SK-N-SH (cell line): ENCODE measurements around the gene SLAMF9. TPM values are rescaled to one million over a fixed set of nuclear protein-coding genes. Genes with fewer than 3 reads are reported as not detected.

Experiments used
- CTCF ChIA-PET: fragments of 300-600, 350-600 bp; formaldehyde crosslinking; extraction: SDS; loops from one replicate; lab custom pipeline; 2021; lab: Yijun Ruan, JAX
- POLR2A ChIA-PET: fragments of 350-600 bp; sonication (Branson Sonifier 250); formaldehyde crosslinking; extraction: SDS; loops from one replicate; lab custom pipeline; 2020; ENCODE audit warnings: antibody characterized with exemption, inconsistent platforms; lab: Yijun Ruan, JAX
- DNase-seq: peaks from one replicate; pipeline ENCODE4 v3.0.0; 2012
- H2AFZ ChIP-seq: fragments of 200-600 bp; sonication (generic); 2 replicates; pipeline ENCODE4 v1.8.1; 2016; ENCODE audit warnings: antibody characterized with exemption, mild to moderate bottlenecking, low read depth
- H3F3A ChIP-seq: fragments of 200-600 bp; sonication (generic); replicated peaks from 2 replicates; pipeline ENCODE3; 2016; ENCODE audit warnings: antibody characterized with exemption, mild to moderate bottlenecking; ENCODE audit not compliant: insufficient read depth
- H3K27ac ChIP-seq, 2 experiments: fragments of 200-500 bp in 1 of 2; fragments of 200-600 bp in 1 of 2; sonication (Bioruptor generic) in 1 of 2; sonication (generic), shearing (Covaris generic) in 1 of 2; 2 replicates each; pipeline versions ENCODE4 v1.5.1 to v1.6.1; 2014 to 2016; ENCODE audit warnings: low read depth in 2 of 2, inconsistent platforms in 1 of 2, low read length in 1 of 2, mild to moderate bottlenecking in 1 of 2, mixed read lengths in 1 of 2
- H3K27me3 ChIP-seq: fragments of 200-600 bp; sonication (generic), shearing (Covaris generic); 2 replicates; pipeline ENCODE4 v1.6.1; 2016; ENCODE audit warnings: mixed run types; ENCODE audit not compliant: insufficient read depth
- H3K36me3 ChIP-seq, 2 experiments: fragments of 200-500 bp in 1 of 2; fragments of 200-600 bp in 1 of 2; sonication (Bioruptor generic) in 1 of 2; sonication (generic) in 1 of 2; replicated peaks in 1 of 2; 2 replicates each; pipeline versions ENCODE3 to v1.5.1; 2014 to 2016; ENCODE audit warnings: low read length in 1 of 2, mild to moderate bottlenecking in 1 of 2; ENCODE audit not compliant: insufficient read depth in 2 of 2, control insufficient read depth in 1 of 2
- H3K4me1 ChIP-seq, 2 experiments: fragments of 200-500 bp in 1 of 2; fragments of 200-600 bp in 1 of 2; sonication (Bioruptor generic) in 1 of 2; sonication (generic), shearing (Covaris generic) in 1 of 2; 2 replicates each; pipeline versions ENCODE4 v1.5.1 to v1.6.1; 2014 to 2016; ENCODE audit warnings: low read depth in 1 of 2, low read length in 1 of 2, mixed run types in 1 of 2; ENCODE audit not compliant: insufficient read depth in 2 of 2, control insufficient read depth in 1 of 2
- H3K4me2 ChIP-seq: fragments of 200-600 bp; sonication (generic), shearing (Covaris generic); 2 replicates; pipeline ENCODE4 v1.6.1; 2017; ENCODE audit warnings: mixed run types
- H3K4me3 ChIP-seq, 2 experiments: fragments of 200-500 bp in 1 of 2; fragments of 200-600 bp in 1 of 2; sonication (Bioruptor generic) in 1 of 2; sonication (generic), shearing (Covaris generic) in 1 of 2; 2 replicates each; pipeline versions ENCODE4 v1.5.1 to v1.8.1; 2014 to 2016; ENCODE audit warnings: low read depth in 2 of 2, inconsistent platforms in 1 of 2, low read length in 1 of 2, mild to moderate bottlenecking in 1 of 2, mixed read lengths in 1 of 2, moderate library complexity in 1 of 2
- H3K79me2 ChIP-seq: fragments of 200-600 bp; sonication (generic); 2 replicates; pipeline ENCODE4 v1.8.1; 2017; ENCODE audit warnings: mild to moderate bottlenecking; ENCODE audit not compliant: insufficient read depth
- H3K9ac ChIP-seq: fragments of 200-600 bp; sonication (generic); 2 replicates; pipeline ENCODE4 v1.6.1; 2017; ENCODE audit warnings: mixed run types
- H3K9me2 ChIP-seq: fragments of 200-600 bp; sonication (generic); 2 replicates; pipeline ENCODE4 v1.6.1; 2017; ENCODE audit warnings: mixed run types
- H3K9me3 ChIP-seq: fragments of 200-600 bp; sonication (generic); 2 replicates; pipeline ENCODE4 v1.6.1; 2017; ENCODE audit warnings: mixed run types, mild to moderate bottlenecking, moderate library complexity
- H4K20me1 ChIP-seq: fragments of 200-600 bp; sonication (generic); 2 replicates; pipeline ENCODE4 v1.6.1; 2017; ENCODE audit warnings: mild to moderate bottlenecking, mixed run types; ENCODE audit not compliant: insufficient read depth
- CHD2 ChIP-seq: fragments of 150-350 bp; IDR thresholded peaks from 2 replicates; pipeline ENCODE4 v1.6.1; 2018; ENCODE audit warnings: low read length; ENCODE audit not compliant: partially characterized antibody
- CTCF ChIP-seq: fragments of 200-600 bp; sonication (generic); IDR thresholded peaks from 2 replicates; pipeline ENCODE4 v1.6.1; 2017; ENCODE audit warnings: antibody characterized with exemption, mild to moderate bottlenecking, moderate library complexity
- ELF1 ChIP-seq: IDR thresholded peaks from 2 replicates; pipeline ENCODE4 v1.4.0; 2012
- FOSL2 ChIP-seq: IDR thresholded peaks from 2 replicates; pipeline ENCODE4 v1.4.0; 2012; ENCODE audit warnings: low read depth, mild to moderate bottlenecking, moderate library complexity, borderline replicate concordance
- FOXJ3 ChIP-seq: sonication (generic); formaldehyde crosslinking; IDR thresholded peaks from 2 replicates; pipeline ENCODE4 v1.5.1; 2020; ENCODE audit warnings: mild to moderate bottlenecking, missing genetic modification reagents
- REST ChIP-seq: IDR thresholded peaks from 2 replicates; pipeline ENCODE4 v1.6.1; 2012; ENCODE audit warnings: mild to moderate bottlenecking, low read depth, low read length, moderate library complexity
- RXRA ChIP-seq: IDR thresholded peaks from 2 replicates; pipeline ENCODE4 v1.4.0; 2012; ENCODE audit warnings: low read depth, mild to moderate bottlenecking, borderline replicate concordance
- YY1 ChIP-seq: IDR thresholded peaks from 2 replicates; pipeline ENCODE4 v1.4.0; 2012; ENCODE audit warnings: low read depth, mild to moderate bottlenecking
- ZBTB33 ChIP-seq: IDR thresholded peaks from 2 replicates; pipeline ENCODE4 v1.4.0; 2012; ENCODE audit warnings: low read depth, borderline replicate concordance
- WGBS: methylation state at CpG from one replicate; pipeline ENCODE4 v1.1.6; 2017; ENCODE audit warnings: low lambda C conversion rate; 5-methylcytosine and 5-hydroxymethylcytosine counted together
- polyA plus RNA-seq, 3 experiments: library from polyadenylated mRNA; depleted of rRNA; stranded (reverse); fragments of >200 nt; gene quantifications; 2 replicates each; pipeline ENCODE4 v1.2.3, GENCODE V29; 2012

Gene SLAMF9
- polyA plus RNA-seq, 1 of the 3 experiments (the other 2 are of a cell fraction): 0.12 TPM

GRCh38 chr1:159946242-159947187 lies 7.5 kb downstream of the SLAMF9 start:
- ChIA-PET POLR2A (interaction anchor here (0.7 to 1.2 kb wide), 2 partner anchors 23 to 57 kb away, joined by 3 read pairs; no protein-coding TSS in a partner anchor), CTCF (interaction anchor here (0.7 to 6.3 kb wide), 31 partner anchors 10 to 177 kb away, joined by 3 to 101 read pairs (median 3); partner anchors contain the start of genes DUSP23, IGSF8 and TAGLN2)
- no peaks in the 10 kb centered on the region for H4K20me1 ChIP-seq
- H3K9ac ChIP-seq: no peak overlapping the region
- DNase-seq: no peak
- H3K4me3 ChIP-seq: peak overlapping the region in 1 of 2 experiments; percentile 68; a peak in 2 of 4 replicates
- peak; percentile 29; the same call in 1 of the 2 replicates for TF ChIP-seq REST
- no peak for TF ChIP-seq FOXJ3 (CRISPR knock-in tag)
- no peaks in the 10 kb centered on the region for H3K9me3 ChIP-seq
- peak overlapping the region; percentile 92; the same call in 1 of the 2 replicates for H3K4me2 ChIP-seq
- no peaks in the 10 kb centered on the region for H3K36me3 ChIP-seq
- no peaks in the 10 kb centered on the region for H3K9me2 ChIP-seq
- H3K4me1 ChIP-seq: peaks cover 0 to 35% of the 10 kb centered on the region in 2 experiments; a peak in 1 of 4 replicates
- H3K79me2 ChIP-seq: no peaks in the 10 kb centered on the region
- H2AFZ ChIP-seq: no peak overlapping the region; the same call in 1 of the 2 replicates
- H3K27me3 ChIP-seq: no peaks in the 10 kb centered on the region; the same call in 1 of the 2 replicates
- WGBS: 84% methylated on average over 8 of the region's 9 CpGs
- H3K27ac ChIP-seq: no peak overlapping the region
- no peaks in the 10 kb centered on the region for H3F3A ChIP-seq

GRCh38 chr1:159945483-159946241 lies 8.4 kb downstream of the SLAMF9 start, which contains the start of gene IGSF9:
TSS of gene IGSF9 (minus strand) at chr1:159945613. CDS start at chr1:159943454, 2,159 bp downstream.
- Histone ChIP-seq H3K27ac (no peak within 1 kb of the TSS; a peak in 1 of 4 replicates), H3K9me3 (no peaks in the 10 kb centered on the region), H3F3A (no peaks in the 10 kb centered on the region), H3K27me3 (no peaks in the 10 kb centered on the region; the same call in 1 of the 2 replicates), H3K4me1 (peaks cover 0 to 36% of the 10 kb centered on the region in 2 experiments; a peak in 1 of 4 replicates), H2AFZ (peak within 1 kb of the TSS; percentile 80), H3K9me2 (no peaks in the 10 kb centered on the region), H3K36me3 (no peaks in the 10 kb centered on the region), H3K79me2 (no peaks in the 10 kb centered on the region), H3K4me2 (peak within 1 kb of the TSS; percentile 92), H3K9ac (peak within 1 kb of the TSS; percentile 29; the same call in 1 of the 2 replicates), H4K20me1 (no peaks in the 10 kb centered on the region), H3K4me3 (peak within 1 kb of the TSS; percentile 68 to 72)
- POLR2A ChIA-PET: interaction anchor here (0.7 to 1.2 kb wide), 2 partner anchors 22 to 58 kb away, joined by 3 read pairs; no protein-coding TSS in a partner anchor
- peak; percentile 95 for DNase-seq
- 8% methylated on average over 41 of the region's 58 CpGs for whole genome bisulfite sequencing
- CTCF ChIA-PET: interaction anchor here (0.7 to 6.3 kb wide), 29 partner anchors 10 to 177 kb away, joined by 3 to 101 read pairs (median 4); partner anchors contain the start of genes DUSP23, IGSF8 and TAGLN2
- TF ChIP-seq ZBTB33 (no peak), REST (no peak), RXRA (no peak), CTCF (peak; percentile 66), YY1 (no peak), FOSL2 (no peak), CHD2 (peak; percentile 63), ELF1 (no peak), FOXJ3 (CRISPR knock-in tag) (0 out of 2 replicates have a peak, but pooled peaks have one; percentile 18)
